HepG2 (cell line): ENCODE results near the gene PTPRD. TPM values are rescaled to one million over a fixed set of nuclear protein-coding genes. Genes with fewer than 3 reads are reported as not detected.

Source experiments
- ATAC-seq: fragments of 200-7000 bp; cut with Tn5 transposase; 3 replicates; pipeline ENCODE4 v1.9.1; 2020; ENCODE audit warnings: mild to moderate bottlenecking, moderate library complexity
- BruUV-seq: library from RNA; stranded (reverse); fragments of 400-500 nt; replicated peaks from 2 replicates; lab custom pipeline; 2021; lab: Mats Ljungman, UMichigan
- CTCF ChIA-PET: fragments of 300-600 bp; formaldehyde crosslinking; extraction: SDS; loops from one replicate; lab custom pipeline; 2021; ENCODE audit warnings: low total read pairs, inconsistent platforms, low intra/inter-chr PET ratio; lab: Yijun Ruan, JAX
- POLR2A ChIA-PET: fragments of 350-600 bp; sonication (Branson Sonifier 250); formaldehyde crosslinking; loops from one replicate; lab custom pipeline; 2020; ENCODE audit warnings: antibody characterized with exemption, inconsistent platforms; lab: Yijun Ruan, JAX
- DNase-seq: peaks from one replicate; pipeline ENCODE4 v3.0.0-alpha.2; 2015; ENCODE audit warnings: low spot score
- FAIRE-seq: peaks from 3 replicates; lab custom pipeline; 2011; peaks lifted over from hg19 to GRCh38; lab: Jason Lieb, UNC
- H2AFZ ChIP-seq: one replicate; pipeline ENCODE4 v1.6.1; 2011; ENCODE audit warnings: low read length, inconsistent platforms
- H3K27ac ChIP-seq: fragments of 300-600 bp; 3 replicates; pipeline ENCODE4 v1.8.0; 2011; ENCODE audit warnings: mixed run types, mild to moderate bottlenecking, mixed read lengths, low read length, inconsistent platforms; ENCODE audit not compliant: insufficient read depth; ENCODE audit errors: extremely low read length
- H3K27me3 ChIP-seq, 2 experiments: fragments of 200-600 bp in 1 of 2; 2 replicates in 1 of 2; 3 replicates in 1 of 2; pipeline versions ENCODE4 v1.6.0 to v1.8.0; 2011; ENCODE audit warnings: low read length in 2 of 2, mild to moderate bottlenecking in 2 of 2, moderate library complexity in 2 of 2, inconsistent platforms in 1 of 2; ENCODE audit not compliant: insufficient read depth in 2 of 2, control insufficient read depth in 1 of 2
- H3K36me3 ChIP-seq, 2 experiments: fragments of 200-600 bp in 1 of 2; replicated peaks in 1 of 2; 2 replicates in 1 of 2; 3 replicates in 1 of 2; pipeline versions ENCODE4 v1.5.1 to v1.8.0; 2011; ENCODE audit warnings: low read length in 2 of 2, inconsistent platforms in 1 of 2; ENCODE audit not compliant: insufficient read depth in 2 of 2, control insufficient read depth in 1 of 2
- H3K4me1 ChIP-seq: 2 replicates; pipeline ENCODE4 v1.5.1; 2012; ENCODE audit warnings: low read length, inconsistent platforms; ENCODE audit not compliant: insufficient read depth
- H3K4me2 ChIP-seq: 2 replicates; pipeline ENCODE4 v1.6.0; 2011; ENCODE audit warnings: low read depth, low read length, inconsistent platforms
- H3K4me3 ChIP-seq, 3 experiments: fragments of 200-600 bp in 1 of 3; sonication (generic), shearing (Covaris generic) in 1 of 3; replicated peaks in 1 of 3; 2 replicates each; pipeline ENCODE4 v1.5.1; 2011 to 2016; ENCODE audit warnings: low read length in 3 of 3, inconsistent platforms in 2 of 3, low read depth in 2 of 3, mild to moderate bottlenecking in 2 of 3, control low read depth in 1 of 3, mixed read lengths in 1 of 3; ENCODE audit not compliant: insufficient read depth in 1 of 3
- H3K79me2 ChIP-seq: one replicate; pipeline ENCODE4 v1.6.1; 2011; ENCODE audit warnings: low read length, inconsistent platforms; ENCODE audit not compliant: insufficient read depth
- H3K9ac ChIP-seq: 2 replicates; pipeline ENCODE4 v1.6.0; 2011; ENCODE audit warnings: mild to moderate bottlenecking, low read depth, low read length, inconsistent platforms; ENCODE audit not compliant: insufficient read depth
- H3K9me3 ChIP-seq: 2 replicates; pipeline ENCODE4 v1.5.1; 2012; ENCODE audit warnings: mild to moderate bottlenecking, low read length
- H4K20me1 ChIP-seq: 2 replicates; pipeline ENCODE4 v1.6.0; 2011; ENCODE audit warnings: inconsistent platforms, mild to moderate bottlenecking, low read length, moderate library complexity; ENCODE audit not compliant: insufficient read depth
- FOXJ3 ChIP-seq: sonication (generic); formaldehyde crosslinking; IDR thresholded peaks from 2 replicates; pipeline ENCODE4 v1.4.0; 2020; ENCODE audit warnings: missing genetic modification reagents, mild to moderate bottlenecking, borderline replicate concordance
- PITX1 ChIP-seq: sonication (generic); formaldehyde crosslinking; IDR thresholded peaks from 2 replicates; pipeline ENCODE4 v1.5.1; 2020; ENCODE audit warnings: mild to moderate bottlenecking, missing genetic modification reagents
- RARG ChIP-seq: sonication (generic); formaldehyde crosslinking; IDR thresholded peaks from 2 replicates; pipeline ENCODE4 v1.4.0; 2020; ENCODE audit warnings: low read depth, mild to moderate bottlenecking, missing genetic modification reagents
- RFX3 ChIP-seq: IDR thresholded peaks from 2 replicates; pipeline ENCODE4 v1.6.1; 2016; ENCODE audit warnings: missing biosample characterization, missing genetic modification reagents
- SIN3B ChIP-seq: fragments of 150-350 bp; IDR thresholded peaks from 2 replicates; pipeline ENCODE4 v1.6.1; 2014; ENCODE audit warnings: low read length
- SYNCRIP ChIP-seq: fragments of 200-400 bp; formaldehyde crosslinking; IDR thresholded peaks from 2 replicates; pipeline ENCODE4 v1.6.1; 2018; ENCODE audit warnings: mild to moderate bottlenecking, low read depth, low read length; ENCODE audit not compliant: insufficient read depth
- ZBTB44 ChIP-seq: sonication (generic); formaldehyde crosslinking; IDR thresholded peaks from 2 replicates; pipeline ENCODE4 v1.4.0; 2020; ENCODE audit warnings: missing genetic modification reagents
- ZNF281 ChIP-seq: sonication (generic); formaldehyde crosslinking; IDR thresholded peaks from 2 replicates; pipeline ENCODE4 v1.4.0; 2020; ENCODE audit warnings: missing genetic modification reagents, borderline replicate concordance
- ZNF513 ChIP-seq: sonication (generic); formaldehyde crosslinking; conservative IDR thresholded peaks from 2 replicates; pipeline ENCODE4 v1.5.0; 2020; ENCODE audit warnings: missing genetic modification reagents
- ZNF607 ChIP-seq: sonication (generic); formaldehyde crosslinking; IDR thresholded peaks from 2 replicates; pipeline ENCODE4 v1.5.1; 2020; ENCODE audit warnings: missing genetic modification reagents, mild to moderate bottlenecking, borderline replicate concordance
- ZNF761 ChIP-seq: sonication (generic); formaldehyde crosslinking; conservative IDR thresholded peaks from 2 replicates; pipeline ENCODE4 v1.4.0; 2020; ENCODE audit warnings: mild to moderate bottlenecking, missing genetic modification reagents
- ZNF773 ChIP-seq: sonication (generic); formaldehyde crosslinking; IDR thresholded peaks from 2 replicates; pipeline ENCODE4 v1.4.0; 2020; ENCODE audit warnings: missing genetic modification reagents, borderline replicate concordance
- WGBS: methylation state at CpG from one replicate; pipeline ENCODE4 v1.1.6; 2017; ENCODE audit warnings: low lambda C conversion rate; 5-methylcytosine and 5-hydroxymethylcytosine counted together
- in situ Hi-C: cut with HindIII; loops from 2 replicates; pipeline ENCODE4 v1.10.0; 2017; ENCODE audit warnings: low pct_unique_long_range_greater_than_20kb; ENCODE audit not compliant: extremely low pct_ligation_motif_present
- intact Hi-C: fragments of 100-400 bp; cut with micrococcal nuclease; formaldehyde crosslinking; loops from one replicate; pipeline ENCODE4 v1.10.0; 2022; ENCODE audit not compliant: unreplicated experiment
- polyA plus RNA-seq, 8 experiments: library from polyadenylated mRNA; depleted of rRNA in 3 of 8; stranded (reverse) in 7 of 8; unstranded in 1 of 8; fragments of >200 nt; fragmentation: Illumina TruSeq in 4 of 8; extraction: Trizol in 4 of 8; gene quantifications; 2 replicates each; pipeline versions ENCODE4 v1.2.1 to v1.2.3, GENCODE V29; 2011 to 2016; ENCODE audit warnings: low read depth in 4 of 8, missing spikeins in 1 of 8, mixed read lengths in 1 of 8; ENCODE audit not compliant: insufficient read depth in 1 of 8
- total RNA-seq, 5 experiments: library from RNA; depleted of rRNA; stranded (reverse); fragments of >200 nt; fragmentation: Illumina TruSeq; extraction: Trizol; gene quantifications; 2 replicates each; pipeline ENCODE4 v1.2.3, GENCODE V29; 2016; ENCODE audit warnings: low read depth in 1 of 5
- TF ChIP-seq, protein P1 (sequence below): sonication (generic); formaldehyde crosslinking; IDR thresholded peaks from 2 replicates; pipeline ENCODE4 v1.4.0; 2020; ENCODE audit warnings: missing genetic modification reagents, mild to moderate bottlenecking, borderline replicate concordance
- TF ChIP-seq, protein P2 (sequence below): sonication (generic); formaldehyde crosslinking; IDR thresholded peaks from 2 replicates; pipeline ENCODE4 v1.5.0; 2020; ENCODE audit warnings: missing genetic modification reagents, mild to moderate bottlenecking, borderline replicate concordance

PTPRD gene
- total and polyA plus RNA-seq, 2 of the 13 experiments (the other 11 are each of a cell fraction or from before 2014, with no cell fraction given), result 0.05 TPM; not detected in 1

GRCh38 chr9:8491563-8491962 lies 2121.2 kb downstream of the PTPRD start:
- in situ Hi-C loops, result no loop called here
- no peak overlapping the region for H3K27ac ChIP-seq
- POLR2A ChIA-PET, result no interaction called here
- intact Hi-C loops, result no loop called here
- H3K4me1 ChIP-seq, result no peaks in the 10 kb centered on the region
- no peaks in the 10 kb centered on the region for H3K79me2 ChIP-seq
- H4K20me1 ChIP-seq, result no peaks in the 10 kb centered on the region
- no peak overlapping the region for H2AFZ ChIP-seq
- DNase-seq (no peak), ATAC-seq (no peak), FAIRE-seq (no peak)
- no peaks in the 10 kb centered on the region for H3K36me3 ChIP-seq
- no peak overlapping the region for H3K4me2 ChIP-seq
- H3K9ac ChIP-seq, result no peak overlapping the region
- no peak overlapping the region for H3K4me3 ChIP-seq
- H3K9me3 ChIP-seq, result peaks cover 64% of the 10 kb centered on the region
- H3K27me3 ChIP-seq, result no peaks in the 10 kb centered on the region
- TF ChIP-seq SYNCRIP (no peak), ZNF281 (CRISPR knock-in tag) (no peak), ZNF513 (CRISPR knock-in tag) (no peak), ZNF761 (CRISPR knock-in tag) (no peak), SIN3B (no peak), ZNF607 (CRISPR knock-in tag) (no peak), ZBTB44 (CRISPR knock-in tag) (no peak), RFX3 (CRISPR knock-in tag) (no peak), ZNF773 (no peak), FOXJ3 (CRISPR knock-in tag) (no peak), RARG (CRISPR knock-in tag) (no peak), PITX1 (CRISPR knock-in tag) (no peak)
- TF ChIP-seq, protein P1, sequence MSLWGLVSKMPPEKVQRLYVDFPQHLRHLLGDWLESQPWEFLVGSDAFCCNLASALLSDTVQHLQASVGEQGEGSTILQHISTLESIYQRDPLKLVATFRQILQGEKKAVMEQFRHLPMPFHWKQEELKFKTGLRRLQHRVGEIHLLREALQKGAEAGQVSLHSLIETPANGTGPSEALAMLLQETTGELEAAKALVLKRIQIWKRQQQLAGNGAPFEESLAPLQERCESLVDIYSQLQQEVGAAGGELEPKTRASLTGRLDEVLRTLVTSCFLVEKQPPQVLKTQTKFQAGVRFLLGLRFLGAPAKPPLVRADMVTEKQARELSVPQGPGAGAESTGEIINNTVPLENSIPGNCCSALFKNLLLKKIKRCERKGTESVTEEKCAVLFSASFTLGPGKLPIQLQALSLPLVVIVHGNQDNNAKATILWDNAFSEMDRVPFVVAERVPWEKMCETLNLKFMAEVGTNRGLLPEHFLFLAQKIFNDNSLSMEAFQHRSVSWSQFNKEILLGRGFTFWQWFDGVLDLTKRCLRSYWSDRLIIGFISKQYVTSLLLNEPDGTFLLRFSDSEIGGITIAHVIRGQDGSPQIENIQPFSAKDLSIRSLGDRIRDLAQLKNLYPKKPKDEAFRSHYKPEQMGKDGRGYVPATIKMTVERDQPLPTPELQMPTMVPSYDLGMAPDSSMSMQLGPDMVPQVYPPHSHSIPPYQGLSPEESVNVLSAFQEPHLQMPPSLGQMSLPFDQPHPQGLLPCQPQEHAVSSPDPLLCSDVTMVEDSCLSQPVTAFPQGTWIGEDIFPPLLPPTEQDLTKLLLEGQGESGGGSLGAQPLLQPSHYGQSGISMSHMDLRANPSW (CRISPR knock-in tag), result no peak
- TF ChIP-seq, protein P2, sequence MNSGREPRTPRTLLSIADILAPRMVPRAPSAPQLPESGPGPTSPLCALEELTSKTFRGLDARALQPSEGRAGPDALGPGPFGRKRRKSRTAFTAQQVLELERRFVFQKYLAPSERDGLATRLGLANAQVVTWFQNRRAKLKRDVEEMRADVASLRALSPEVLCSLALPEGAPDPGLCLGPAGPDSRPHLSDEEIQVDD (CRISPR knock-in tag), result no peak
- TF ChIP-seq, all 625 proteins: peak for 0
- CTCF ChIA-PET, result no interaction called here
- BruUV-seq, result no TSS peak
- 17% methylated on average over 5 of the region's 5 CpGs for WGBS
